Left ventricle myocardium inferior (tissue), 1 donor: ENCODE results near the gene SHISA6. TPM values are rescaled to one million over a fixed set of nuclear protein-coding genes. Genes with fewer than 3 reads are reported as not detected.

Experiments used
- DNase-seq: peaks from one replicate; pipeline ENCODE4 v3.0.0-alpha.2; 2020
- H3K27ac ChIP-seq: fragments of 200-600 bp; replicated peaks from 2 replicates; pipeline ENCODE4 v1.8.0; 2021
- H3K27me3 ChIP-seq: fragments of 200-600 bp; 2 replicates; pipeline ENCODE4 v1.8.0; 2021; ENCODE audit warnings: low read depth
- H3K36me3 ChIP-seq: fragments of 200-600 bp; 2 replicates; pipeline ENCODE4 v1.8.0; 2021
- H3K4me1 ChIP-seq: fragments of 200-600 bp; 2 replicates; pipeline ENCODE4 v1.8.0; 2021
- H3K4me3 ChIP-seq: fragments of 200-600 bp; 2 replicates; pipeline ENCODE4 v1.8.0; 2021; ENCODE audit warnings: mild to moderate bottlenecking, moderate library complexity
- H3K9me3 ChIP-seq: fragments of 200-600 bp; replicated peaks from 2 replicates; pipeline ENCODE4 v1.8.0; 2021
- intact Hi-C: fragments of 100-400 bp; cut with micrococcal nuclease; formaldehyde crosslinking; loops from one replicate; pipeline ENCODE4 v1.11.0; 2022
- total RNA-seq: library from RNA; stranded (reverse); fragmentation: NEBNext Ultra II Directional; extraction: Animal tissue kit (Norgen Biotek cat#: 25700); gene quantifications from one replicate; pipeline ENCODE4 v1.2.1, GENCODE V29; 2021
- TF ChIP-seq, protein P1 (sequence below): fragments of 200-600 bp; IDR thresholded peaks from 2 replicates; pipeline ENCODE4 v1.8.0; 2021; ENCODE audit warnings: antibody characterized with exemption, mild to moderate bottlenecking, borderline replicate concordance
- donor health status: DM: no; HTN: yes; CAD: no; lungs with severe emphysema.

The SHISA6 gene
- total RNA-seq, 1 donor from 2014 or later: 0.66 TPM

DNA sequence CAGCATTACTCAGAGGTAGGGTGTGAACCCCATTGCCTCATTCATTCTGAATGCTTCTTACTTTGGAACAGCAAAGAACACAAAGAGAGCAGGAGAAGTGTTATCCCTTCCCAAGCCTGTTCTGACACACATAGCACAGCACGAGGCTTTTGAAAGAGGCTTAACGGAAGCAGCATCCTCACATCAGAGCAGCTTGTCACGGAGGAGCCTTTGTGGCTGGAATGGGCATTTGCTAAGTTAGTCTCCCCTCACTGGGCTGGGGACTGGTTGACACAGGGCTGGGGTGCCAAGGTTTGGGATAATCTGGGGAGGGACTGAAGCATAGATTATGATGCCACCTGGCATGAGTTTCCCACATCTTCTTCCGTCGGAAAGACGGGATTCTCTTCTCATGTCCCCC lies 189.7 kb downstream of the SHISA6 start:
- Histone ChIP-seq H3K9me3 (peaks cover 26% of the 10 kb centered on the region), H3K4me1 (no peaks in the 10 kb centered on the region), H3K4me3 (no peak overlapping the region), H3K27me3 (no peaks in the 10 kb centered on the region), H3K27ac (no peak overlapping the region), H3K36me3 (no peaks in the 10 kb centered on the region)
- DNase-seq: no peak
- TF ChIP-seq, protein P1, sequence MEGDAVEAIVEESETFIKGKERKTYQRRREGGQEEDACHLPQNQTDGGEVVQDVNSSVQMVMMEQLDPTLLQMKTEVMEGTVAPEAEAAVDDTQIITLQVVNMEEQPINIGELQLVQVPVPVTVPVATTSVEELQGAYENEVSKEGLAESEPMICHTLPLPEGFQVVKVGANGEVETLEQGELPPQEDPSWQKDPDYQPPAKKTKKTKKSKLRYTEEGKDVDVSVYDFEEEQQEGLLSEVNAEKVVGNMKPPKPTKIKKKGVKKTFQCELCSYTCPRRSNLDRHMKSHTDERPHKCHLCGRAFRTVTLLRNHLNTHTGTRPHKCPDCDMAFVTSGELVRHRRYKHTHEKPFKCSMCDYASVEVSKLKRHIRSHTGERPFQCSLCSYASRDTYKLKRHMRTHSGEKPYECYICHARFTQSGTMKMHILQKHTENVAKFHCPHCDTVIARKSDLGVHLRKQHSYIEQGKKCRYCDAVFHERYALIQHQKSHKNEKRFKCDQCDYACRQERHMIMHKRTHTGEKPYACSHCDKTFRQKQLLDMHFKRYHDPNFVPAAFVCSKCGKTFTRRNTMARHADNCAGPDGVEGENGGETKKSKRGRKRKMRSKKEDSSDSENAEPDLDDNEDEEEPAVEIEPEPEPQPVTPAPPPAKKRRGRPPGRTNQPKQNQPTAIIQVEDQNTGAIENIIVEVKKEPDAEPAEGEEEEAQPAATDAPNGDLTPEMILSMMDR: no peak
- intact Hi-C loops: no loop called here

DNA sequence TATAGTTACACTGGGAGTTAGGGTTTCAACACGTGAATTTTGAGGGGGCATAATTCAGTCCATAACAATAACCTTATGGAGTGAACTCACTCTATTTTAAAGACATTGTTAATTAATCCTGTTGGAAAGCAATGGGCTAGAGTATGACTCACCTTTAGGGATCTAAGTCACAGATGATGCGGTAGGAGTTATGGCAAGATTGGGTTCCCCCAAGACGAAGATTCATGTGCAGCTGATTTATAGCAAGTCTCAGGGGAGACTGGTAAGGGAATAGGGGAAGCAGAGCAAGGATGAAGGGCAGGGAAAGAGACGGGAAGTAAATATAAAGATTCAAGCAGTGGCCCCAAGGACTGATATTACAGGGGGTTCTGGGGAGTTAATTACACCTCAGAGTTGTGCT lies 197.7 kb downstream of the SHISA6 start:
- no peak for DNase-seq
- intact Hi-C loops: no loop called here
- Histone ChIP-seq H3K27me3 (peaks cover 17% of the 10 kb centered on the region), H3K27ac (no peak overlapping the region), H3K4me1 (no peaks in the 10 kb centered on the region), H3K9me3 (peaks cover 4% of the 10 kb centered on the region), H3K4me3 (no peak overlapping the region), H3K36me3 (no peaks in the 10 kb centered on the region)
- TF ChIP-seq, protein P1: no peak

DNA sequence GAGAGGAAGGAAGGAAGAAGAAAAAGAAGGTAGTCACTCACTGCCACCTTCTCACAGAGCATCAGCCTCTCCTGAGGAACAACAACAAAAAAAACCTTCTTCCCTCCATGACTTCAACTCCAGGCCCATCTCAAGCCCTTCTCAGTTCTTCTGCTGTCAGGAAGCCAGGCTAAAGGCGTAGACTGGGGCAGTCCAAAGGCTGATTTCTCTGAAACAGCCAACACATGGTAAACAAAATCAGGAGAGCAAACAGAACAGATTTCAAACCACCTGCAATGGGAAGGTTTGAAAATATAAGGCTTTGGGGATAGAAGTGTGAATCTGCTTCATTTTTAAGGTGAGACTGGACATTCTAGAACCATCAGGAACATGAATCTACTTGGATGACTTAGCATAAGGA lies 200.0 kb downstream of the SHISA6 start:
- H3K4me3 ChIP-seq: no peak overlapping the region
- intact Hi-C loops: no loop called here

DNA sequence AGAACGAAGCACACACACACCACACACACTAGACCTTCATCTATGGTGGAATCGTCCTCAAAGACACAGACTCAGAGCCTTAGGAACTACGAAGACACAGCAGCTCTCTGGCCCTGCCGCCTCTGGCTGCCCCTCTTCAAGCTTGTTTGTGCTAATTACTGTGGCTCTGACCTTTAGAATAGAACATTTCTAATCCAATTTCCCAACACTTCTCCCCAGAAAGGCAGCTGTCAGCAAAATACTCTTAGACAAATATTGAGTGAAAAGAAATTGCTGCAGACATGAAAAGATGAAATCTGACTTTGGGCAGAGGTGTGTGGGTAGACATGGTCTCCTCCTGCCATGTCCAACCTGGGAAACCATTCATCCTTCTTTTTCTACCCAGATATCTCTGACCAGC lies 205.3 kb downstream of the SHISA6 start:
- Histone ChIP-seq H3K4me1 (no peaks in the 10 kb centered on the region), H3K9me3 (no peaks in the 10 kb centered on the region), H3K27me3 (no peaks in the 10 kb centered on the region), H3K4me3 (no peak overlapping the region), H3K27ac (no peak overlapping the region), H3K36me3 (no peaks in the 10 kb centered on the region)
- no peak for DNase-seq
- intact Hi-C loops: no loop called here
- TF ChIP-seq, protein P1: no peak

More for the DNA sequence above, 200.0 kb downstream of the SHISA6 start:
- no peaks in the 10 kb centered on the region for H3K36me3 ChIP-seq
- DNase-seq: no peak
- peaks cover 17% of the 10 kb centered on the region for H3K27me3 ChIP-seq
- TF ChIP-seq, protein P1: no peak
- no peak overlapping the region for H3K27ac ChIP-seq
- H3K4me1 ChIP-seq: no peaks in the 10 kb centered on the region
- no peaks in the 10 kb centered on the region for H3K9me3 ChIP-seq

DNA sequence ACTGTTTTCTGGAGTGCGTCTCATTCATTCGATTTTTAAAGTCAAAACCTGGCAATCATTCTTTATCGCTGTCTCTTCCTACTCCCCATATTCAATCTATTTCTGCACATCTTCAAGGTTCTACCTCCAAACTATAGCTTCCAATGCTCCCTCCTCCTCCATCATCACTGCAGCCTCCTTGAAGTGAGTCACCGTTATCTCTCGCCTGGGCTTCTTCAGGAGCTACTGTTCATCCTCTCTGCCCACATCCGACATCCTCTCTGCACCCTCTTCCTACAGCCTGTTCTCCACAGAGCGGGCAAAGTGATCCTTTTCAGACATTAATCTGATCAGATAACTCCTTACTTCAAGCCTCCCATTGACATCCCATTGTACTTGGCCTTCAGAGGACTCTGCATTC lies 213.1 kb downstream of the SHISA6 start:
- no peaks in the 10 kb centered on the region for H3K36me3 ChIP-seq
- H3K9me3 ChIP-seq: no peaks in the 10 kb centered on the region
- TF ChIP-seq, protein P1: no peak
- no peak for DNase-seq
- no peak overlapping the region for H3K4me3 ChIP-seq
- no peaks in the 10 kb centered on the region for H3K27me3 ChIP-seq
- H3K4me1 ChIP-seq: no peaks in the 10 kb centered on the region
- intact Hi-C loops: no loop called here
- H3K27ac ChIP-seq: no peak overlapping the region

DNA sequence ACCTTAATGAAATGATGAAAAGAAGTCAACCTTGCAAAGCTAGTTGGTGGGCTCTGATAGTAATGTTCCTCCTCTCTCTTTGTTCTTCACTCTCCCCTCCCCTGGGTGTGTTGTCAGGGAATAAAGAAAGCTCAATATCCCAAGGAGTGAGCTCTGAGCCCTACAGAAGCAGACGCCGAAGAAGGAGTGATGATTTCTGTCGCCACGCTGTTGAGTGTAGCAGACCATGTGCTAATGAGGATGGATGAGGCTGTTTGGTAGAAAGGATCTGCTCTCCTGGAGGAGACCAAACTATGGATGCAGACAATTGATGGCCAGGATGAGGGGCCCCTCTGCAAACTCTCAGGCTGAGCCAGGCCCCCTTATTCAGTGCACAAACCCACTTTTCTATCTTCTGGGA lies 217.3 kb downstream of the SHISA6 start:
- no peaks in the 10 kb centered on the region for H3K27me3 ChIP-seq
- DNase-seq: no peak
- TF ChIP-seq, protein P1: no peak
- H3K4me3 ChIP-seq: no peak overlapping the region
- intact Hi-C loops: no loop called here
- H3K4me1 ChIP-seq: no peaks in the 10 kb centered on the region
- no peaks in the 10 kb centered on the region for H3K36me3 ChIP-seq
- no peak overlapping the region for H3K27ac ChIP-seq
- H3K9me3 ChIP-seq: no peaks in the 10 kb centered on the region
